ENCODE results near the gene FERD3L. TPM values are rescaled to one million over a fixed set of nuclear protein-coding genes. Genes with fewer than 3 reads are reported as not detected.

Gene FERD3L
- total RNA-seq, 1 donor from 2014 or later: not detected

DNA sequence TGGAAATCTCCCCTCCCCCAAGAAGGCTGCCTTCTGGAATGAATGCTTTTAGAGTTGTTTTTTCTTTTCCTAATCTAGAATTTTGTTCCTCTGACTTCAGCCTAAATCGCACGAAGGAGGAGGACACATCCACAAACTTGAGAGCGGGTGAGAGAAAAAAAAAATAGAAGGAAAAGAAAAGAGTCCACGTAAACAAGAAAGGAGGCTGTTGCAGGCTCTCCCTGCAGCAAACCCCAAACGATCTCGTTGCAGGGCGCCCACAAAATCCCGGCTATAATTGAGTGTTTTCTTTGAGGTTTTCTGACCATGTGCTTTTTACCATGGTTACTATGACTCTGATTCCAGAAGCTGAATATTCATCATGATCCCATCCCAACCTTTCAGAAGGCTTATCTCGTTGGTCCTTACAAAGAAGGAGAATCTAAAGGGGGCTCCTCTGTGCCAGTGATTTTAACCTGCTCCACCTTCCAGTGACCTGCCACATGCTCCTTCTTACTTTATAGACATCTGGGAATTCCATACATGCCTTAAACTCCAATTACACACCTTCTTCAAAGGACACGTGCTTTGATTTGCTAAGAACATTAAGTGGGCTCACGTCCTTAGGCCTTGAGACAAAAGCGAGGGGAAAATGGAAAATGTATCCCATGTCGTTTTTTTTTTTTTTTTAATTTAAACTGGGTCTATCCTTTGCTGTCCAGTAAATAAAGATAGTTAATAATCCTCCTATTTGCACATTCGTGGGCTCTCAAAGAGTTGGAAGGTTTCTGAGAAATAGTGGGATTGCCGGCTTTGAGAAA, 33.5 kb downstream of the FERD3L start:
- Histone ChIP-seq H3K4me1 (peaks cover 4% of the 10 kb centered on the region), H3K9me3 (no peaks in the 10 kb centered on the region), H3K27ac (no peak overlapping the region), H3K36me3 (no peaks in the 10 kb centered on the region), H3K27me3 (peaks cover 99% of the 10 kb centered on the region), H3K4me3 (no peak overlapping the region)
- TF ChIP-seq, protein P1, sequence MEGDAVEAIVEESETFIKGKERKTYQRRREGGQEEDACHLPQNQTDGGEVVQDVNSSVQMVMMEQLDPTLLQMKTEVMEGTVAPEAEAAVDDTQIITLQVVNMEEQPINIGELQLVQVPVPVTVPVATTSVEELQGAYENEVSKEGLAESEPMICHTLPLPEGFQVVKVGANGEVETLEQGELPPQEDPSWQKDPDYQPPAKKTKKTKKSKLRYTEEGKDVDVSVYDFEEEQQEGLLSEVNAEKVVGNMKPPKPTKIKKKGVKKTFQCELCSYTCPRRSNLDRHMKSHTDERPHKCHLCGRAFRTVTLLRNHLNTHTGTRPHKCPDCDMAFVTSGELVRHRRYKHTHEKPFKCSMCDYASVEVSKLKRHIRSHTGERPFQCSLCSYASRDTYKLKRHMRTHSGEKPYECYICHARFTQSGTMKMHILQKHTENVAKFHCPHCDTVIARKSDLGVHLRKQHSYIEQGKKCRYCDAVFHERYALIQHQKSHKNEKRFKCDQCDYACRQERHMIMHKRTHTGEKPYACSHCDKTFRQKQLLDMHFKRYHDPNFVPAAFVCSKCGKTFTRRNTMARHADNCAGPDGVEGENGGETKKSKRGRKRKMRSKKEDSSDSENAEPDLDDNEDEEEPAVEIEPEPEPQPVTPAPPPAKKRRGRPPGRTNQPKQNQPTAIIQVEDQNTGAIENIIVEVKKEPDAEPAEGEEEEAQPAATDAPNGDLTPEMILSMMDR (IDR thresholded peaks at IDR 0.05): no peak
- intact Hi-C loops (cut with DNase I): no loop called here
- ATAC-seq: no peak
- DNase-seq: no peak

DNA sequence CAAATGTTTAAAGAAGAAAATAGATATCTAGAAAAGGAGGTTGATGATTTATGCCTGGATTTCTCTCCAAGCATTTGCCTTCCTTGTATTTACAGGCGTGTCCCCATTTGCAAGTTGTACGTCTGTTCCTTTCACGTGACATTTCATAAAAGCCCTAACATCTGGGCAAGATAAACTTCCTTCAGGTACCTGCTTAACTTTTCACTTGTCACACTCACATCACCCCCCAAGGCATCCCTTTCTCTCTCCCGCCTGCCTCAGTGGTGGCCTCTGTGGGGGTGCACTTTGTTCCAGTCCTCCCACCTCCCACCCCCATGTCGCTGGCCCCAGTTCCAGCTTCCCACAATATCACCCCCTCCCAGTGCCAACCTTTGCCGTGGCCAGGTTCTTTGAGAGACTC, 34.4 kb downstream of the FERD3L start:
- DNase-seq (no peak), ATAC-seq (no peak)
- H3K4me3 ChIP-seq: no peak overlapping the region
- no peak overlapping the region for H3K27ac ChIP-seq
- intact Hi-C loops (cut with DNase I): no loop called here
- peaks cover 4% of the 10 kb centered on the region for H3K4me1 ChIP-seq
- no peaks in the 10 kb centered on the region for H3K9me3 ChIP-seq
- TF ChIP-seq, protein P1 (IDR thresholded peaks at IDR 0.05): no peak
- H3K36me3 ChIP-seq: no peaks in the 10 kb centered on the region
- H3K27me3 ChIP-seq: peaks cover 100% of the 10 kb centered on the region

DNA sequence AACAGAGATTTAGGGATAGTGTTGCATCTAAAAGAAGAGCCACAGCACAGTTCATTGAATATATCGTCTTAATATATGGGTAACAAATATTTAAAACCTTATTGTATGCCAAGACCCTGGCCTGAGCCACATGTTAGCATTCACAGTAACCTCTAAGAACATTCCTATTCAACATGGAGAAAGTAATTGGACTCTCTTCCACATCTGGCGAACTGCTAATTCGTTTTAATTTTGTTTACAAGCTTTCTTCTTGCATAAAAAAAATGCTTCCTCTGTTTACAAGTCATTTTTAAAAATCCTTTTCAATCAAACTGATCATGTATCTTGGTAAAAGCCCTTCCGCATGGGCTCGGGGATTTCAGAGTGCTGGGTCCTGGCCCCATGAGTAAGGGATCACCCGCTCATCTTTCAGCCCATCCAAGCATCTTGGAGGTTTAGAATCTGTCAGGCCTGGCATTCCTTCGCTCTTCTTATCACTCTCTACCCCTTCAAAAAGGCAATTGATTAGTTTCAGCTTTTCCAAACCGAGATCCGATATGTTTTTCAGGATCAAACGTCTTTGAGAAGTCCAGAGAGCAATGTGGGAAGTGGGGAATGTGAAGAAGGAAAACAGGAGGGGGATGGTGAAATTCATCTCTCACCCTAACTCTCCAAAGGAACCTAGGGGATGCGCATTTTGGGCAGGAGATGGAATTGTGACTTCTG, 35.0 kb downstream of the FERD3L start:
- Histone ChIP-seq H3K9me3 (no peaks in the 10 kb centered on the region), H3K4me1 (peaks cover 4% of the 10 kb centered on the region), H3K36me3 (no peaks in the 10 kb centered on the region), H3K4me3 (no peak overlapping the region), H3K27ac (no peak overlapping the region), H3K27me3 (peaks cover 100% of the 10 kb centered on the region)
- intact Hi-C loops (cut with DNase I): no loop called here
- TF ChIP-seq, protein P1 (IDR thresholded peaks at IDR 0.05): no peak
- DNase-seq: no peak
- no peak for ATAC-seq

DNA sequence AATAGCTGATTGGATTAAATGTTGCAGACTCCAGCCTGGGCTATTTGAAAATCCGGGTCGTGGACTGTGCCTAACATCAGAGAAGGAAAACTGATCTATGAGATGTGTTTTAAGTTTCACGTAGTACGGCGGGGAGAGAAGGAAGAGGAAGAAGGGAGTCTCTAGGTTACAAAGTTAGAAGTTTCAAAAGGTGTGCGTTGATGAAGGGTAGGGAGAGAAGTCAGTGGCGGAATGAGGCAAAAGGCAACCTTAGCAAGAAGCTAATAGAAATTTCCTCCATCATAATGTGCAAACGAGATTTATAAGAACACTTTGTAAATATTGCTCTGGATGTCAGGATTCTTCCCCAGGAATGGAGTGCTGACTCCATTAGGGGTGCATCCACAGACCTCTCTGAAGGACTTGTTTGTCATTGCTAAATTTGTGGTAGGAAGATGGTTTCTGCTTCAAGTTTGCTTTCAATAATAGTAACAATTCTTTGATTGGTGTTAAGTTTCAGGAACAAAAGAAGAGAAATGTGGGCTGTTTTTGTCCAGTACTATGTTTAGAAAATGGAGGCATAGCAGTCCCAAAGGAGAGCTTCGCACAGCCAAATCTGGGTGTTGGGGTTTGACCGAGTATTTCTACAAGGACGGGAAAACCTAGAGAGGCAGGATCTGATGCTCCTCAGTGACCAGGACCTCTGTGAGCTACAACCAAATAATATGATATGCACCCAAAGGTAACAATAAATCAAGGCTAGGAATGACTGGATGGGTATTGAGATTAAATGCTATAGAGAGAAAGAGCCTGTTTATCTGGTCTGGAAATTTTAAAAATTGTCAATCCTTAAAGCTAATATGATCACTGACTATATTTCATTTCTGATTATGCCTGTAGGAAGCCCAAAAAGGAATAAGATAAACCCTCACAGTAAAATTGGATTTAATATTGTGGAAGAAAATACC, 35.9 kb downstream of the FERD3L start:
- ATAC-seq (no peak), DNase-seq (no peak)
- TF ChIP-seq, protein P1 (IDR thresholded peaks at IDR 0.05): no peak
- Histone ChIP-seq H3K4me3 (no peak overlapping the region), H3K27me3 (peaks cover 100% of the 10 kb centered on the region), H3K36me3 (no peaks in the 10 kb centered on the region), H3K27ac (no peak overlapping the region), H3K9me3 (no peaks in the 10 kb centered on the region), H3K4me1 (peaks cover 4% of the 10 kb centered on the region)
- intact Hi-C loops (cut with DNase I): no loop called here

DNA sequence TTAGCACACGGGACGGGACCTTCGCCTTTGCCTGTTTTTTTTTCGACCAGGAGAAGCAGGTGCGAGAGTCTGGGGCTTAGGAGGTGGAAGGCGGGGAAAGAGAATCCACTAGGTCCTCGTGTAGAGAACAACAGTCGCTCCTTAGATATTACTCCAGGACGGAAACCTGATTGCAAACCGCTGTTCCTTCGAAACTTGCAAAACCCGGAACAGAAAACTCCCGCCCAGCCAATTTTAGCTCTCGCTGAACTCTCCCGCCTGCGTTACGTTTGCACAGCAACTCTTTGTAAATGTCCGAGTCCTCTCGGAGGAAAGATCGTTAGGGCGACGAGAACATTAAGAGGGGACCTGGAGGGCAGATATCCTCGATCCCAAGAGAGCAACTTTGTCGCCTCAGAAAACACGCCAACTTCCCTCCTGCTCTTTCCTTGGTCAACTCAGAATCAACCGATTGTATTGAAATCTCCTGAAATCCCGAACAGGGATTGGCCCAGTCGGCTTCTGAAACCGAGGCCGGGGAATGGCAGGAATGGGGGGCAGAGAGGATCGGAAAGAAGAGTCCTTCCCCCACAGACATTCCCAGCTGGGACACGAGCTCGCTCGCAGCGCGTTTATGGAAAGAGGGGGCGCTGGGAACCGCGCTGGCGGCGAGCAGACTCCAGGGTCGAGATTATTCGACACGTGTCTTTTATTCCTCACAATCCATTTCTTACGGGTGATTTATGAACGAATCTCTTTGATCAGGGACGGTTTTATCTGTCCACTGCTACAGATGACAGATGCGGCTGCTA, 37.7 kb downstream of the FERD3L start:
- DNase-seq (no peak), ATAC-seq (no peak)
- H3K9me3 ChIP-seq: no peaks in the 10 kb centered on the region
- H3K27me3 ChIP-seq: peaks cover 100% of the 10 kb centered on the region
- peaks cover 4% of the 10 kb centered on the region for H3K4me1 ChIP-seq
- intact Hi-C loops (cut with DNase I): no loop called here
- no peaks in the 10 kb centered on the region for H3K36me3 ChIP-seq
- H3K4me3 ChIP-seq: peak overlapping the region; percentile 37
- TF ChIP-seq, protein P1 (IDR thresholded peaks at IDR 0.05): no peak
- no peak overlapping the region for H3K27ac ChIP-seq

All from upper lobe of right lung (tissue), 1 donor.